Large intestine (tissue), 3 donors: Measurements from ENCODE around the gene HOXA9. TPM values are rescaled to one million over a fixed set of nuclear protein-coding genes. Genes with fewer than 3 reads are reported as not detected.
A peak's percentile ranks its signal among the peaks of the same experiment; 100 is the strongest.

Experiments
- DNase-seq, 2 donors: peaks; one replicate each; pipeline versions ENCODE4 v3.0.0 to v3.0.0-alpha.2; 2013
- H3K27ac ChIP-seq: one replicate; pipeline ENCODE4 v1.5.1; 2013; ENCODE audit warnings: low read length
- H3K27me3 ChIP-seq: 2 replicates; pipeline ENCODE4 v1.6.1; 2013; ENCODE audit warnings: low read length; ENCODE audit not compliant: control insufficient read depth, insufficient read depth
- H3K36me3 ChIP-seq: 2 replicates; pipeline ENCODE4 v1.6.1; 2013; ENCODE audit warnings: low read length; ENCODE audit not compliant: control insufficient read depth, insufficient read depth
- H3K4me1 ChIP-seq: one replicate; pipeline ENCODE4 v1.6.1; 2013; ENCODE audit warnings: low read length; ENCODE audit not compliant: control insufficient read depth, insufficient read depth
- H3K4me3 ChIP-seq: one replicate; pipeline ENCODE4 v1.5.1; 2013; ENCODE audit warnings: low read length
- H3K9me3 ChIP-seq: one replicate; pipeline ENCODE4 v1.6.1; 2013; ENCODE audit warnings: mild to moderate bottlenecking, low read depth, low read length, moderate library complexity; ENCODE audit not compliant: control insufficient read depth
- WGBS: methylation state at CpG from one replicate; pipeline ENCODE4 v1.1.5; 2013; ENCODE audit warnings: low lambda C conversion rate; ENCODE audit not compliant: insufficient coverage; 5-methylcytosine and 5-hydroxymethylcytosine counted together
- polyA plus RNA-seq: library from polyadenylated mRNA; unstranded; fragments of 120-200 nt; gene quantifications from one replicate; pipeline ENCODE4 v1.2.1, GENCODE V29; 2013

Gene HOXA9
- polyA plus RNA-seq, 1 donor: 0.33 TPM

DNA sequence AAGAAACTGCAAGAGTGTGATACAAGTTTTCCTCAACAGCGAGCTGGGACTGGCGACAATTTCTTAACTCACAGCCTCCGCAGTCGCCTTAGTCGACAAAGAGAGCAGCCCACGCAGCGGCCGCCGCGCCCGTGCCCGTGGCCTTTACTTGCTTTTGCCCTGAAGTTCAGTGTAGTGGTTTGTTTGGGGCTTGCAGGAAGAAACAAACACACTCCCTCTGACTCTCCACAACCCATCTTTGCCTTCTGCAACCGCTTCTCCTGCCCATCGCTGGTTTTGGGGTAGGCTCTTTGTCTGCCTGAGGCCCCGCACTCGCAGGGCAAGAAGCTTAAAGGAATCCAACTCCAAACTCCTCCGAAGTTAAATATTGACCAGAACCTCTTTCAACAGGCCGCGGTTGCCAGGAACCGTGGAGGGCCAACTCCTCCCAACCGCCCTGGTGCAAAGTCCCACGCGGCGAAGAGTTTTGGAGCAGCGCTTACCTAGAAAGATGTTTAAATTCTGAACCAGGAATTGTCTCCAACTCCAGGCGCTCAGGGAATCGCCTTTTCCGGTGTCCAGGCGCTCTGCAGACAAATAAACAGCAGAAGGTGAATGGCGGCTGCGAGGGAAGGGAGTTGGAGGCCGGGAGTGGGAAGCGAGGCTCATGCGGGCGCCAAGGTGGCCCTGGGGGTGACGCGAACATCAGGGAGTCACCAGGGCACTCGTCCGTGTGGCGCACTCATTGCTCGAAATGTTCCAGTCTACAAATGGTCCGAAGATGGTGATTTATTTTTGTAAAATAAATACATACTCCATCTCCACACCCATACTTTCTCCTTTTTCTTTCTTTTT lies 43.0 kb downstream of the HOXA9 start:
- 0% methylated on average over 1 of the region's 42 CpGs for WGBS
- H3K36me3 ChIP-seq: peaks cover 18% of the 10 kb centered on the region
- peak in 1 of 2 donors; percentile 88 for DNase-seq
- peak overlapping the region; percentile 57 for H3K4me3 ChIP-seq
- H3K27ac ChIP-seq: peak overlapping the region; percentile 86
- H3K4me1 ChIP-seq: peaks cover 66% of the 10 kb centered on the region
- no peaks in the 10 kb centered on the region for H3K9me3 ChIP-seq
- no peaks in the 10 kb centered on the region for H3K27me3 ChIP-seq

- peaks cover 20% of the 10 kb centered on the region for H3K36me3 ChIP-seq
- H3K9me3 ChIP-seq: no peaks in the 10 kb centered on the region
- peak overlapping the region; percentile 86 for H3K27ac ChIP-seq
- WGBS: 0% methylated on average over 4 of the region's 7 CpGs
- DNase-seq: peak in 1 of 2 donors; percentile 59
- peaks cover 70% of the 10 kb centered on the region for H3K4me1 ChIP-seq
- peak overlapping the region; percentile 57 for H3K4me3 ChIP-seq
- no peaks in the 10 kb centered on the region for H3K27me3 ChIP-seq
Measured at GRCh38 chr7:27121684-27122076, 43.7 kb downstream of the HOXA9 start.

GRCh38 chr7:27119412-27119911 lies 45.9 kb downstream of the HOXA9 start:
- no peaks in the 10 kb centered on the region for H3K9me3 ChIP-seq
- peak overlapping the region; percentile 86 for H3K27ac ChIP-seq
- no peak for DNase-seq
- peaks cover 68% of the 10 kb centered on the region for H3K4me1 ChIP-seq
- no peaks in the 10 kb centered on the region for H3K27me3 ChIP-seq
- no peak overlapping the region for H3K4me3 ChIP-seq
- H3K36me3 ChIP-seq: peaks cover 25% of the 10 kb centered on the region
- WGBS: no CpG with 5 or more reads among the region's 1 CpG

DNA sequence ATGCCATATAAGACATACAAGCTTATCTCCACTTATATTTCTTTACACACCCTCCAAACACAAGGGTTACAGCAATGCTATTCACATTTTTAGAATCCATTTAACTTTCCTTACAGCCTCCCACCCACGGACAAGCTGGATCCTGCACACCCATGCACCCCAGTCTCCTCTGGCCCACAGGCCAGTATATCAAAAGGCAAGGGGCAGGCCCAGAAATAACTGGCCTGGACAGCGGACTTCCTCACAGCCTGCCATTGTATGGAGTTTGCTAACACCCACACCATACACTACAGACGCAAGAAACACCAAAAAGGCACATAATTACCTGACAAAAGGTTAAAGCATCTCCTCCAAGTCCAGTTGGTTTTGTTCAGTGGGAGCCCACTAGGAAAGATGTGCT lies 46.8 kb downstream of the HOXA9 start:
- Histone ChIP-seq H3K36me3 (peaks cover 23% of the 10 kb centered on the region), H3K4me3 (peak overlapping the region; percentile 58), H3K27ac (peak overlapping the region; percentile 81), H3K9me3 (no peaks in the 10 kb centered on the region), H3K27me3 (no peaks in the 10 kb centered on the region), H3K4me1 (peaks cover 64% of the 10 kb centered on the region)
- no peak for DNase-seq
- WGBS: no CpG with 5 or more reads among the region's 3 CpGs

GRCh38 chr7:27117887-27118491 lies 47.3 kb downstream of the HOXA9 start:
- no peak for DNase-seq

GRCh38 chr7:27116962-27117886 lies 48.1 kb downstream of the HOXA9 start:
- H3K27ac ChIP-seq: peak overlapping the region; percentile 81
- peaks cover 23% of the 10 kb centered on the region for H3K36me3 ChIP-seq
- 40% methylated on average over 1 of the region's 12 CpGs for WGBS
- DNase-seq: no peak
- peaks cover 3% of the 10 kb centered on the region for H3K27me3 ChIP-seq
- H3K9me3 ChIP-seq: no peaks in the 10 kb centered on the region
- peak overlapping the region; percentile 58 for H3K4me3 ChIP-seq
- peaks cover 63% of the 10 kb centered on the region for H3K4me1 ChIP-seq

More at GRCh38 chr7:27117887-27118491, 47.3 kb downstream of the HOXA9 start:
- no CpG with 5 or more reads among the region's 19 CpGs for WGBS
- Histone ChIP-seq H3K36me3 (peaks cover 23% of the 10 kb centered on the region), H3K4me3 (peak overlapping the region; percentile 58), H3K27me3 (peaks cover 3% of the 10 kb centered on the region), H3K4me1 (peaks cover 63% of the 10 kb centered on the region), H3K9me3 (no peaks in the 10 kb centered on the region), H3K27ac (peak overlapping the region; percentile 81)

- H3K9me3 ChIP-seq: no peaks in the 10 kb centered on the region
- peaks cover 23% of the 10 kb centered on the region for H3K36me3 ChIP-seq
- no peak for DNase-seq
- WGBS: 58% methylated on average over 5 of the region's 20 CpGs
- peak overlapping the region; percentile 81 for H3K27ac ChIP-seq
- peaks cover 3% of the 10 kb centered on the region for H3K27me3 ChIP-seq
- peaks cover 63% of the 10 kb centered on the region for H3K4me1 ChIP-seq
- peak overlapping the region; percentile 58 for H3K4me3 ChIP-seq
Measured at GRCh38 chr7:27116031-27116961, 49.0 kb downstream of the HOXA9 start.

- WGBS: 10% methylated on average over 2 of the region's 45 CpGs
- Histone ChIP-seq H3K36me3 (peaks cover 23% of the 10 kb centered on the region), H3K4me1 (peaks cover 61% of the 10 kb centered on the region), H3K27me3 (peaks cover 3% of the 10 kb centered on the region), H3K4me3 (peak overlapping the region; percentile 58), H3K9me3 (peaks cover 2% of the 10 kb centered on the region), H3K27ac (peak overlapping the region; percentile 81)
- peak in 1 of 2 donors; percentile 89 for DNase-seq
Measured at GRCh38 chr7:27115221-27116026, 49.9 kb downstream of the HOXA9 start.

DNA sequence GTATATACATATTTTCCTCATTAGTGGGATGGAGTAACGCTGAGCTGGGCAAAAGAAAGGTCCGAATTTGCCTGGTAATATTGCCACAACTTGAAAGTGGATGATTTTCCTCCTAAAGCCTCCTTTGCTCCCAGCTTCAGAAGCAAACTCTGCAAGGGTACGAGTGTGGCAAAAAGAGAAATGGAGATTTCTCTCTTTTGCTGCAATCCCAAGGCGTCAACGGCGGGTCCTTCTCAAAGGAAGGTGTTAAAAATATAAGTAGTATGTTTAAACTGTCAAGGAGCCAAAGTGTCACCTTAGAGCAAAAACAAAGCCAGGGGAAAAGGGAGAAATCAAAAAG lies 50.5 kb downstream of the HOXA9 start:
- DNase-seq: no peak
- Histone ChIP-seq H3K27me3 (peaks cover 3% of the 10 kb centered on the region), H3K27ac (peak overlapping the region; percentile 81), H3K4me1 (peaks cover 58% of the 10 kb centered on the region), H3K36me3 (peaks cover 25% of the 10 kb centered on the region), H3K4me3 (peak overlapping the region; percentile 58), H3K9me3 (peaks cover 5% of the 10 kb centered on the region)
- WGBS: 40% methylated on average over 1 of the region's 6 CpGs
